H1 (cell line): ENCODE data around the gene TEKTIP1. TPM values are rescaled to one million over a fixed set of nuclear protein-coding genes. Genes with fewer than 3 reads are reported as not detected.

Experiments used
- CTCF ChIA-PET: fragments of 300-600 bp; sonication (Branson Sonifier 250); formaldehyde crosslinking; loops from one replicate; lab custom pipeline; 2021; ENCODE audit not compliant: partially characterized antibody; lab: Charles Lee
- POLR2A ChIA-PET: fragments of 300-600 bp; sonication (Branson Sonifier 250); formaldehyde crosslinking; loops from one replicate; lab custom pipeline; 2021; ENCODE audit warnings: inconsistent platforms; ENCODE audit not compliant: partially characterized antibody; lab: Charles Lee
- DNase-seq, 2 experiments: peaks; one replicate each; pipeline versions ENCODE4 v3.0.0 to v3.0.0-alpha.2; 2010 to 2022; ENCODE audit warnings: low spot score in 2 of 2, low read depth in 1 of 2, mixed read lengths in 1 of 2
- FAIRE-seq: peaks from 2 replicates; lab custom pipeline; 2011; peaks lifted over from hg19 to GRCh38; lab: Jason Lieb, UNC
- H2AFZ ChIP-seq: 2 replicates; pipeline ENCODE4 v1.8.1; 2012; ENCODE audit warnings: low read length, inconsistent platforms
- H2AK5ac ChIP-seq: 2 replicates; pipeline ENCODE4 v1.6.1; 2013; ENCODE audit warnings: low read depth, low read length
- H2BK120ac ChIP-seq: replicated peaks from 2 replicates; pipeline ENCODE3; 2013; ENCODE audit warnings: low read depth, low read length, inconsistent platforms
- H2BK12ac ChIP-seq: 2 replicates; pipeline ENCODE4 v1.6.1; 2013; ENCODE audit warnings: low read depth, low read length
- H2BK15ac ChIP-seq: 2 replicates; pipeline ENCODE4 v1.6.1; 2013; ENCODE audit warnings: low read length
- H2BK20ac ChIP-seq: 2 replicates; pipeline ENCODE4 v1.6.1; 2013; ENCODE audit warnings: low read length
- H2BK5ac ChIP-seq: 2 replicates; pipeline ENCODE4 v1.6.1; 2013; ENCODE audit warnings: low read depth, low read length
- H3K14ac ChIP-seq: 2 replicates; pipeline ENCODE4 v1.6.1; 2013; ENCODE audit warnings: inconsistent platforms; ENCODE audit not compliant: insufficient read length
- H3K18ac ChIP-seq: 2 replicates; pipeline ENCODE4 v1.6.1; 2013; ENCODE audit warnings: low read length; ENCODE audit errors: extremely low read depth
- H3K23ac ChIP-seq: 2 replicates; pipeline ENCODE4 v1.6.1; 2013; ENCODE audit warnings: inconsistent platforms; ENCODE audit not compliant: insufficient read length
- H3K23me2 ChIP-seq: 2 replicates; pipeline ENCODE4 v1.6.1; 2013; ENCODE audit warnings: low read depth, low read length
- H3K27ac ChIP-seq: 2 replicates; pipeline ENCODE4 v1.6.1; 2011; ENCODE audit warnings: low read depth, low read length, inconsistent platforms
- H3K27me3 ChIP-seq, 4 experiments: replicated peaks in 1 of 4; 1 replicate in 1 of 4; 2 replicates in 3 of 4; pipeline versions ENCODE4 v1.6.1 to v1.8.1; 2011 to 2013; ENCODE audit warnings: low read length in 3 of 4, mild to moderate bottlenecking in 3 of 4, inconsistent platforms in 2 of 4, mixed read lengths in 2 of 4, moderate library complexity in 1 of 4; ENCODE audit not compliant: control insufficient read depth in 3 of 4, insufficient read depth in 3 of 4; ENCODE audit errors: extremely low read depth in 1 of 4
- H3K36me3 ChIP-seq, 4 experiments: 2 replicates each; pipeline versions ENCODE4 v1.6.1 to v1.8.1; 2011 to 2013; ENCODE audit warnings: mild to moderate bottlenecking in 4 of 4, low read length in 3 of 4, moderate library complexity in 2 of 4, control low read depth in 1 of 4, inconsistent platforms in 1 of 4; ENCODE audit not compliant: insufficient read depth in 4 of 4, control insufficient read depth in 2 of 4
- H3K4ac ChIP-seq: replicated peaks from 2 replicates; pipeline ENCODE3; 2013; ENCODE audit warnings: low read length, low read depth, mixed read lengths, inconsistent platforms; ENCODE audit not compliant: insufficient read length
- H3K4me1 ChIP-seq, 4 experiments: replicated peaks in 1 of 4; 1 replicate in 1 of 4; 2 replicates in 3 of 4; pipeline versions ENCODE4 v1.6.1 to v1.8.1; 2011 to 2013; ENCODE audit warnings: low read length in 3 of 4, inconsistent platforms in 2 of 4, mixed read lengths in 1 of 4; ENCODE audit not compliant: insufficient read depth in 4 of 4, control insufficient read depth in 3 of 4
- H3K4me2 ChIP-seq, 2 experiments: 2 replicates each; pipeline versions ENCODE4 v1.6.1 to v1.8.1; 2011 to 2013; ENCODE audit warnings: low read depth in 2 of 2, low read length in 2 of 2, control low read depth in 1 of 2, inconsistent platforms in 1 of 2, mild to moderate bottlenecking in 1 of 2; ENCODE audit not compliant: insufficient read depth in 1 of 2
- H3K4me3 ChIP-seq, 4 experiments: fragments of 200-600, 300-600 bp in 1 of 4; sonication (generic), shearing (Covaris generic), sonication (Bioruptor Twin) in 1 of 4; 2 replicates each; pipeline versions ENCODE4 v1.5.1 to v1.8.1; 2011 to 2016; ENCODE audit warnings: low read length in 4 of 4, low read depth in 3 of 4, control low read depth in 2 of 4, inconsistent platforms in 2 of 4, mild to moderate bottlenecking in 2 of 4, mixed read lengths in 1 of 4, moderate library complexity in 1 of 4; ENCODE audit not compliant: insufficient read depth in 2 of 4; ENCODE audit errors: extremely low read depth in 1 of 4
- H3K56ac ChIP-seq: replicated peaks from 2 replicates; pipeline ENCODE3; 2013; ENCODE audit warnings: low read depth, mild to moderate bottlenecking, mixed read lengths, low read length, inconsistent platforms; ENCODE audit not compliant: insufficient read length
- H3K79me1 ChIP-seq: 2 replicates; pipeline ENCODE4 v1.6.1; 2013; ENCODE audit warnings: low read depth, low read length, control low read depth
- H3K79me2 ChIP-seq, 2 experiments: 2 replicates each; pipeline versions ENCODE4 v1.6.1 to v1.8.1; 2012 to 2013; ENCODE audit warnings: low read length in 2 of 2, mild to moderate bottlenecking in 2 of 2, inconsistent platforms in 1 of 2; ENCODE audit not compliant: insufficient read depth in 2 of 2, control insufficient read depth in 1 of 2
- H3K9ac ChIP-seq, 4 experiments: replicated peaks in 1 of 4; 1 replicate in 1 of 4; 2 replicates in 3 of 4; pipeline versions ENCODE4 v1.6.1 to v1.8.1; 2011 to 2013; ENCODE audit warnings: low read depth in 3 of 4, low read length in 3 of 4, control low read depth in 2 of 4, mild to moderate bottlenecking in 2 of 4, moderate library complexity in 2 of 4, inconsistent platforms in 1 of 4; ENCODE audit errors: extremely low read depth in 1 of 4
- H3K9me3 ChIP-seq, 2 experiments: 2 replicates each; pipeline versions ENCODE4 v1.6.1 to v1.8.1; 2012 to 2013; ENCODE audit warnings: mild to moderate bottlenecking in 2 of 2, moderate library complexity in 2 of 2, control low read depth in 1 of 2, inconsistent platforms in 1 of 2, low read depth in 1 of 2, low read length in 1 of 2, mixed read lengths in 1 of 2; ENCODE audit not compliant: insufficient read depth in 2 of 2
- H4K20me1 ChIP-seq, 2 experiments: replicated peaks in 1 of 2; 2 replicates each; pipeline versions ENCODE3 to v1.8.1; 2011 to 2013; ENCODE audit warnings: inconsistent platforms in 2 of 2, low read length in 2 of 2, mild to moderate bottlenecking in 1 of 2; ENCODE audit not compliant: insufficient read depth in 2 of 2, control insufficient read depth in 1 of 2
- H4K5ac ChIP-seq: 2 replicates; pipeline ENCODE4 v1.6.1; 2013; ENCODE audit warnings: low read length, low read depth, mixed read lengths, inconsistent platforms; ENCODE audit not compliant: insufficient read length
- H4K8ac ChIP-seq: 2 replicates; pipeline ENCODE4 v1.8.0; 2013; ENCODE audit warnings: mild to moderate bottlenecking, moderate library complexity, low read length, inconsistent platforms; ENCODE audit not compliant: insufficient read depth; ENCODE audit errors: extremely low read depth
- H4K91ac ChIP-seq: replicated peaks from 2 replicates; pipeline ENCODE3; 2013; ENCODE audit warnings: low read length, mixed read lengths, inconsistent platforms; ENCODE audit not compliant: insufficient read length
- ASH2L ChIP-seq: fragments of 200-600, 300-600 bp; sonication (generic); IDR thresholded peaks from one replicate; pipeline ENCODE4 v1.7.1; 2017; ENCODE audit warnings: low read length
- CEBPB ChIP-seq: IDR thresholded peaks from 2 replicates; pipeline ENCODE4 v1.6.1; 2012; ENCODE audit warnings: low read depth, low read length
- CREB1 ChIP-seq: IDR thresholded peaks from 2 replicates; pipeline ENCODE4 v1.6.1; 2012; ENCODE audit warnings: inconsistent platforms
- FOSL1 ChIP-seq: IDR thresholded peaks from 2 replicates; pipeline ENCODE4 v1.6.1; 2011; ENCODE audit warnings: mild to moderate bottlenecking, low read depth, low read length, moderate library complexity; ENCODE audit not compliant: insufficient read depth
- NRF1 ChIP-seq: IDR thresholded peaks from 2 replicates; pipeline ENCODE4 v1.6.1; 2011; ENCODE audit warnings: mild to moderate bottlenecking, low read depth, low read length, improper control_type of control experiment
- POLR2AphosphoS5 ChIP-seq: IDR thresholded peaks from 2 replicates; pipeline ENCODE4 v1.6.1; 2011; ENCODE audit warnings: low read depth, low read length
- SIN3A ChIP-seq, 2 experiments: IDR thresholded peaks in 1 of 2; conservative IDR thresholded peaks in 1 of 2; 2 replicates each; pipeline ENCODE4 v1.6.1; 2011 to 2012; ENCODE audit warnings: low read length in 2 of 2, improper control_type of control experiment in 1 of 2, low read depth in 1 of 2, mild to moderate bottlenecking in 1 of 2
- SP1 ChIP-seq: IDR thresholded peaks from 2 replicates; pipeline ENCODE4 v1.6.1; 2011; ENCODE audit warnings: low read depth, low read length
- SP4 ChIP-seq: IDR thresholded peaks from 2 replicates; pipeline ENCODE4 v1.6.1; 2012; ENCODE audit warnings: low read length, inconsistent platforms
- SUZ12 ChIP-seq: fragments of 200-600 bp; sonication (generic); IDR thresholded peaks from 2 replicates; pipeline ENCODE4 v1.6.1; 2012; ENCODE audit warnings: mild to moderate bottlenecking, inconsistent platforms, low read length, moderate library complexity, mixed read lengths
- WGBS, 2 experiments: shearing (Covaris generic) in 1 of 2; methylation state at CpG; one replicate each; pipeline versions ENCODE4 v1.1.6 to v1.1.7; 2013 to 2015; ENCODE audit warnings: low lambda C conversion rate in 2 of 2, mixed read lengths in 2 of 2, inconsistent platforms in 1 of 2, low coverage in 1 of 2, missing lambda C conversion rate in 1 of 2; ENCODE audit not compliant: insufficient replicate concordance in 2 of 2, insufficient coverage in 1 of 2, insufficient read length in 1 of 2; ENCODE audit errors: extremely low coverage in 1 of 2, missing lambda C conversion rate in 1 of 2; 5-methylcytosine and 5-hydroxymethylcytosine counted together
- polyA plus RNA-seq, 7 experiments: library from polyadenylated mRNA; depleted of rRNA in 3 of 7; stranded (reverse) in 5 of 7; unstranded in 2 of 7; fragments of >200 nt in 5 of 7; fragments of 200-250 nt in 2 of 7; gene quantifications; 1 replicate in 5 of 7; 2 replicates in 1 of 7; 4 replicates in 1 of 7; pipeline versions ENCODE4 v1.2.1 to v1.2.3, GENCODE V29; 2011 to 2013; ENCODE audit warnings: missing spikeins in 2 of 7, mixed read lengths in 2 of 7
- total RNA-seq: library from RNA; stranded (reverse); fragmentation: NEBNext Ultra II Directional; extraction: Animal tissue kit (Norgen Biotek cat#: 25700); gene quantifications from 2 replicates; pipeline ENCODE4 v1.2.1, GENCODE V29; 2021

TEKTIP1 gene
- total and polyA plus RNA-seq, 2 of the 8 experiments (the other 6 are each of a cell fraction or from before 2014, with no cell fraction given) = 1.1 TPM; not detected in 1

DNA sequence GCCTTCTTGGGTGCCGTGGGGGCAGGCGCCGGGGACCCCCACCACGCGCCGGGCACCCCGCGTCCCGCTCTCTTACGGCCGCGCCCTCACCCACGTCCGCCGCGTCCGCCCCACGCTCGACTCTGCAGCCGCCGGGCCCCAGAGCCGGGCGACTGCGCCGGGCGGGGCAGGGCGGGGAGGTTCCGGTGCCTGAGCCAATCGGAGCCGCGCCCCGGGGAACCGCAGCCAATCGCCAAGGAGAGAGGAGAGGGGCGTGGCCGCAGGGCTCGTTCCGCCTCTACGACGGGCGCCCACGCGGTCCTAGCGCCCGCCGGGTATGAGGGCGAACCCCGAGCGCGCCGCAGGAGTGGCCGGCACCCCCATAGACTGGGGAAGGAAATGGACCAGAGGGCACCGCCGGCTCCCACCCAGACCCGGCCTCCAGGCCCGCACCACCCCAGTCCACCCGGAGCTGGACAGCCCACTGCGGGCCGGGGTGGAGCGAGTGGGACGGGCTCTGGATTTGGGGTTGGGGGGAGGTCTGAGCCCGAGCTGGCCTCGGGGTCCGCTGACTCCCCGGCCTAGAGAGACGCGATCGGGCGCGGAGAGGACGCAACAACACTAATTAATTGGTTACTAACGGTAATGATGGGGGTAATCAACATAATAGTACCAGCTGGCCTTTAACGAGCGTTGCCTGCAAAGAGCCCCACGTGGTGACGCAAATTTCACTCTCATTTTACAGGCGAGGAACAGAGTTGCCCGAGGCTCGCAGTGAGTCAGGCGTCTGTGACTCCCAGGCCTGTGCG, 18.7 kb downstream of the TEKTIP1 start, which contains the start of gene MFSD12:
MFSD12 (minus strand) TSS at position 126 of the 788 bp plus-strand sequence. CDS start 183 bp downstream, outside the sequence.
- Histone ChIP-seq H4K20me1 (peaks cover 10 to 16% of the 10 kb centered on the region in 2 experiments), H3K4me1 (peaks cover 0 to 8% (median 6%) of the 10 kb centered on the region in 4 experiments; a peak in 5 of 7 replicates), H3K23ac (no peak within 1 kb of the TSS), H2AFZ (peak within 1 kb of the TSS; percentile 96), H3K36me3 (no peaks in the 10 kb centered on the region), H3K14ac (no peak within 1 kb of the TSS), H2BK12ac (no peak within 1 kb of the TSS), H3K4ac (no peak within 1 kb of the TSS), H3K27ac (no peak within 1 kb of the TSS), H3K56ac (no peak within 1 kb of the TSS), H4K8ac (peak within 1 kb of the TSS; percentile 51; the same call in 1 of the 2 replicates), H4K91ac (no peak within 1 kb of the TSS), H3K79me1 (peaks cover 5% of the 10 kb centered on the region), H3K9ac (peak within 1 kb of the TSS; percentile 7 to 66 (median 27); a peak in 6 of 7 replicates), H3K9me3 (no peaks in the 10 kb centered on the region), H3K4me3 (peak within 1 kb of the TSS; percentile 67 to 76 (median 72)), H3K4me2 (peak within 1 kb of the TSS; percentile 63 to 92), H3K27me3 (peaks cover 0 to 15% (median 7%) of the 10 kb centered on the region in 4 experiments; a peak in 4 of 7 replicates), H3K79me2 (peaks cover 0 to 8% of the 10 kb centered on the region in 2 experiments; a peak in 1 of 4 replicates), H2AK5ac (no peak within 1 kb of the TSS), H2BK20ac (no peak within 1 kb of the TSS), H4K5ac (no peak within 1 kb of the TSS), H2BK15ac (no peak within 1 kb of the TSS; the same call in 1 of the 2 replicates), H3K18ac (no peak within 1 kb of the TSS; the same call in none of the 2 replicates), H3K23me2 (peaks cover 11% of the 10 kb centered on the region), H2BK5ac (no peak within 1 kb of the TSS), H2BK120ac (no peak within 1 kb of the TSS)
- CTCF ChIA-PET = interaction anchor here (0.8 to 8.5 kb wide), 10 partner anchors 10 to 96 kb away, joined by 3 to 66 read pairs (median 4); no protein-coding TSS in a partner anchor
- FAIRE-seq (no peak), DNase-seq (peak; percentile 68 to 96)
- POLR2A ChIA-PET = interaction anchor here (0.8 to 2.3 kb wide), 9 partner anchors 9 to 161 kb away, joined by 3 to 12 read pairs (median 5); partner anchors contain the start of genes HMG20B and TEKTIP1
- 3% methylated on average over 30 of the region's 81 CpGs; no CpG with 5 or more reads in 1 of the 2 experiments for WGBS, 2 experiments
- peak; percentile 83; the same call in 1 of the 2 replicates for TF ChIP-seq SP4
- peak; percentile 79 for TF ChIP-seq CREB1
- TF ChIP-seq SUZ12 = no peak
- TF ChIP-seq NRF1 = no peak
- TF ChIP-seq SIN3A (conservative IDR thresholded peaks at IDR 0.05 in 1 of 2, IDR thresholded peaks at IDR 0.05 in 1 of 2; ENCODE audit: low read depth in 1 of 2, low read length in 2 of 2) = no peak
- no peak for TF ChIP-seq POLR2AphosphoS5
- TF ChIP-seq FOSL1 = peak; percentile 96
- no peak for TF ChIP-seq ASH2L
- peak; percentile 93 for TF ChIP-seq SP1
- no peak for TF ChIP-seq CEBPB
